GM21367 (cell line): Measurements from ENCODE around the gene TTN.

ENCODE experiments used
- ATAC-seq: cut with Tn5 transposase; IDR thresholded peaks from one replicate; pipeline ENCODE4 v1.9.1; 2021; ENCODE audit not compliant: unreplicated experiment

The TTN gene

GRCh38 chr2:178506524-178506923, 300.7 kb downstream of the TTN start:
- no peak for ATAC-seq

- ATAC-seq = no peak
Observed at GRCh38 chr2:178506101-178506500, 301.1 kb downstream of the TTN start.

GRCh38 chr2:178502751-178503150, 304.5 kb downstream of the TTN start:
- ATAC-seq = no peak

- ATAC-seq = no peak
Observed at GRCh38 chr2:178499640-178500039, 307.6 kb downstream of the TTN start.

- ATAC-seq = peak; percentile 92
Observed at GRCh38 chr2:178498137-178498536, 309.1 kb downstream of the TTN start.

GRCh38 chr2:178496049-178496448, 311.2 kb downstream of the TTN start:
- ATAC-seq = no peak

GRCh38 chr2:178491612-178492011, 315.6 kb downstream of the TTN start:
- no peak for ATAC-seq

- ATAC-seq = no peak
Observed at GRCh38 chr2:178485356-178485755, 321.9 kb downstream of the TTN start.

GRCh38 chr2:178484245-178485041, 322.8 kb downstream of the TTN start:
- no peak for ATAC-seq

- peak; percentile 30 for ATAC-seq
Observed at GRCh38 chr2:178482437-178482836, 324.8 kb downstream of the TTN start.

- peak; percentile 63 for ATAC-seq
Observed at GRCh38 chr2:178480227-178481181, 326.7 kb downstream of the TTN start, which contains the start of gene PLEKHA3. Gene PLEKHA3 (plus strand): TSS chr2:178480457. CDS start chr2:178480870, 413 bp downstream.

GRCh38 chr2:178479758-178480226, 327.4 kb downstream of the TTN start:
- no peak for ATAC-seq

- no peak for ATAC-seq
Observed at GRCh38 chr2:178479275-178479616, 328.0 kb downstream of the TTN start.

GRCh38 chr2:178478439-178479274, 328.6 kb downstream of the TTN start, which contains the start of gene FKBP7:
Gene FKBP7 (minus strand): TSS chr2:178478600. CDS start chr2:178478499, 101 bp downstream.
- ATAC-seq = peak; percentile 37

GRCh38 chr2:178478130-178478438, 329.1 kb downstream of the TTN start:
- ATAC-seq = no peak

GRCh38 chr2:178477443-178478129, 329.6 kb downstream of the TTN start:
- no peak for ATAC-seq

GRCh38 chr2:178476477-178476876, 330.7 kb downstream of the TTN start:
- no peak for ATAC-seq
